ENCODE results near the gene COL6A3.

Gene COL6A3

DNA sequence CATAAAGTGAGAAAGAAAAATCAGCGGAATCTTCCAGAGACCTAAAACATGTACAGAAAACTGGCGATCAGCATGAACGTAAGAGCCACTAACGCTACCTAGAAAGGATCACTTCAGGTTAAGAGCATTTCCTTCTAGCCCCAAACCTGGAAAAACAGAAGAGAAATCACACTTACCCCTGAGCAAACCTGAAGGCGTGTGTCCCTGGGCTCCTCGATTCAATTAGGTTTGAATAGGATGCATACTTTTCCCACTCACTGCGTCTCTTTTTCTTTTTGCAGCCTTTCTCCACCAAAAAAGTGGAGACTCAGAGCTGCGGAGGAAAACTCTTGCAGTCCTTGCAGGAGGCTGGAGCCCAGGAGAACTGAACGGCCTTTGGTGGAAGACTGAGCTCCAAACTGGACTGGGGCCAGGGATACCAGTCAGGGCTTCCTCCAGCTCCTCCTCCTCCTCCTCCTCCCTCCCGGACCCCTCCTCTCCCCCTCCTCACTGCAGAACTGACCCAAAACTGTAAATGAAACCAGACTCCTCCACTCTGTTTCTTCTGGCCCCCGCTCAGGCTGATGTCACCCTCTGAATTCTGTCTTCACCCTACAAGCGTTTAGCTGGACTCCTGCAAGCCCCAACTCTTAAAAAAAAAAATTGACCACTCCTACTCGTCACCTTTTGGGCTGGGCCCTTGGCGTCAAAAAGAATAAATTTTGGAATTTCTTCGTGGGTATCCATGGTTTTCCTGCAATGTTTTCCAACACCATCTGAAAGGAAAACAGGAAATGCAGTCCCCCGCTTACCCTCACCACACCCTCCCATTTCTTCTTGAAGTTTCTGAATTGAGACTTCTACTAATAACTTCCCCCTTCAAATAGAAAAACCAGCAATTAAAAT, at the start of gene COL6A3:
COL6A3 (minus strand) TSS at position 388 of the 885 bp plus-strand sequence. CDS start 17,347 bp downstream, outside the sequence.
- DNase-seq, result no peak

DNA sequence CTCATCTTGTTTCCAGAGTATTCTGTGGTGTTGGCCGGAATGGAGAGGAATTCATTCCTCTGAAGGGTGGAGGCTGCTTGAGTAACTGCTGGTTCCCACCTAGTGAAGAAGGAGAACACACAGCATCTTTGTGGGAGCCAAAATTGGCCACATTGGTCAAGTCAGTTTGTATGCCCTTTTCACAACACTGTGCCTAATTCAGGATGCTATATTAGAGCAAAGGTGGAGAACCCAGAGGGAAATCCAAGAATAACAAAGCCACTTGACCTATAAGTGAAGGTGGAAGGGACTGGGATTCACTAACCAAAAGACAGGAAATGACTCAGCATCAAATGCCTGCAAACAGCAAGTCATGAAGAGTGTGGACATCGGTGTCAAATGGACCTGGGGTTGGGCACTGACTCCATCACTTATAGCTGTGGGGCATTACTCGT, 45.8 kb upstream of the COL6A3 start:
- DNase-seq, result no peak

- no peak for DNase-seq
Observed at GRCh38 chr2:237459226-237459625, 45.3 kb upstream of the COL6A3 start.

DNA sequence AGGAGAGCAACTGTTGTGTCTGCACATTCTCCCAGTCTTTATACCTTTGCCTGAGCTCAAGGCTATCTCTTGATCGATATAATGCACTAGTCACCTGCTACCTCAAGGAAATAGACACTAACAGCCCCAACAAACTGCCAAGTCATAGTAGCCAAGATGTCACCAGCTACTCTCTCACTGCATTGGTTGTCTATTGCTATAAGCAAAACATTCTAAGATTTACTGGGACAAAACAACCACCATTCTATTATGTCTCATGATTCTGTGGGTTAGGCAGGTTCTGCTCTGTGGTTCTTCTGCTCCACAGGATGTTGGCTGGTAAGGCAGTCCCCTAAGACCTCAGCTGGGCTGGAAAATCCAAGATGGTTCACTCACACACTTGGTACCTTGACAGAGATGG, 44.6 kb upstream of the COL6A3 start:
- DNase-seq, result no peak

DNA sequence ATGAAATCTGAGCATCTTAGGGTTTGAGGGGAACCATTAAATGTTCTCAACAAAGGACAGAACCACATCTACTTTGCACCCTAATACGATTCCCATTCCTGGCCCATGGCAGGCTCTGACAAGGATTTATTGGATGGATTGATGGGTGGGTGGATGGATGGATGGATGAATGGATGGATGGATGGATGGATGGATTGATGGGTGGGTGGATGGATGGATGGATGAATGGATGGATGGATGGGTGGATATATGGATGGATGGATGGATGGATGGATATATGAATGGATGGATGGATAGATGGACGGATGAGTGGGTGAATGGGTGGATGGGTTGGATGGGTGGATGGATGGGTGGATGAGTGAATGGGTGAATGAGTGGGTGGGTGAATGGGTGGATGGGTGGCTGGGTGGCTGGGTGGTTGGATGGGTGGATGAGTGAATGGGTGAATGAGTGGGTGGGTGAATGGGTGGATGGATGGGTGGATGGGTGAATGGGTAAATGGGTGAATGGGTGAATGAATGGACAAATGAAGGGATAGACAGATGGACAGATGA, 43.5 kb upstream of the COL6A3 start:
- no peak for DNase-seq

DNA sequence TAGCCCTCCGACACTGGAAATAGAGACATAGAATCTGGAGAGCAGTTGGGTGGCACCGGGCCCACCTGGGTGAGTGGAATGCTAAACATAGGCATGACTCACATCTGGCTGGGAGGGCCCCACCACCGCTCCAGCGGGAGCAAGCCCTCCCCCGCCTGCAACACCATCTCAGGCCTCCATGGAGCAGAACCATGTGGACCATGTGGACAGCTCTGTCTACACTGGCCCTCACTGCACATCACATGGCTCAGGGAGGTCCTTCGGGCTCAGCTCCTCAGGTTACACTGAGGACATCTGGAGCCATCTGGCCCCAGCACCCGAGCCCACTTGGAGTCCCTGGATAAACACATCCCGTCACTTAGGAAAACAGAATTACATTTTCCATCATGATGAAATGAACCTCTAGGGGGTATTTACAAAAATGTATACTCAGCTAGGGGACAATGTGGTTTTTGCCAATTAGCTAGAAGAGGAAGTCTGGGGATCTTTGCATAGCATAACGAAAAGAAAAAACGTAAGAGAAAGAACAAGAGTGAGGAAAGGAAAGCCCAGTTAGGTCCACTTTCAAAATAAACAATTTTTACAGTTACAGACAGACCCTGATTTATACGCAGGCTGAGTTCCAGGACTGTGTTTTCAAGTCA, 42.4 kb upstream of the COL6A3 start:
- DNase-seq, result no peak

DNA sequence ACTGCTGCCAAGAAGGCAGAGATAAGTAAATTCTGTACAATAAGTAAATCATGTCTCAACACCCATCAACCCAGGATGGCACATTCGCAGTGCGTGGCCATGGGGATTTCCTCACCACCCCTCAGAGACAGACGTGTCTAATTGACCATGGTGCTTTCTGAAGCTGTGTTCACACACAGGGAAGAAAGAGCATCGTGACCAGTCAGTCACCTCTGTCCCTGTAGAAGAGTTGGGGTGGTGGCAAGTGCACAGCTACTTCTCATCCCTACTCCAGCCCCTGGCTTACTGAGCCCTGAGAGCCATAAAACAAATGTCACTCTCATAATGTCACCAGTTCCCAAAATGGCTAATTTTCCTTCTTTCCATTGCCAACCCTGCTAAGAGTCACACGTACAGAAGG, 41.8 kb upstream of the COL6A3 start:
- DNase-seq, result no peak

DNA sequence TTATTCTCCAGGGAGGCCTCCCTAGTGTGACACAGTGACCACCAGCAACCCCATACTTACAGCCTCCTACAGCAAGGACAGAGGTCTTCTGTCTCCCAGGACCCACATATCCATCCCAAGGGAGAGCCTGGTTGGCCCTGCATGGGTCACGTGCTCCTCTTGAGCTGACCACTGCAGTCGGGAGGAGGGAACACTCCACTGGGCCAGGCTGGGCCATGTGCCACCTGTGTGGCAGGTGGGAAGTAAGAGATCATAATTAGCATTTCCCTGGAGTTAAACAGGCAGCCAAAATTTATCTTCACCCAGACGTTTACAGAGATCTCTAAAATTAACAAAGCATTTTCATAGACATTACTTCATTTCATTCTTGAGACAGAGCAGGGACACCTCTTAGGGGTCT, 39.7 kb upstream of the COL6A3 start:
- DNase-seq, result no peak

DNA sequence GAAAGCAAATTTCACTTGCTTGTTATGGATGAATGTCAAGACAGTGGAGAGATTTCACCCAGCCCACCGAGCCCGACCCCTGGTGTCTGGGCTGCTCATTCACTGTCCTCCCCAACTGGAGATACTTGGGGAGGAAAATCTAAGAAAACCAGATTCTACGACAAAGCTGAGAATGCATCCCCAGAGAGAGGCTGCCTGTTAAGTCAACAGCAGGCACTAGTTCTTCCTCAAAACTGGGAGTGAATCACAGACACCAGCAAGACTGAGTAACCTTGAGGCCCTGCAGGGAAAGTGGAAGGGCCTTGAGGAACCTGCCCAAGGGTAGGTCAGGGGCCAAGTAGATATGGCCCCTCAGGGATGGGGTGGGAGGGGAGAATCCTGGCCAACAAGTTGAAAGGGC, 38.9 kb upstream of the COL6A3 start:
- DNase-seq, result no peak

DNA sequence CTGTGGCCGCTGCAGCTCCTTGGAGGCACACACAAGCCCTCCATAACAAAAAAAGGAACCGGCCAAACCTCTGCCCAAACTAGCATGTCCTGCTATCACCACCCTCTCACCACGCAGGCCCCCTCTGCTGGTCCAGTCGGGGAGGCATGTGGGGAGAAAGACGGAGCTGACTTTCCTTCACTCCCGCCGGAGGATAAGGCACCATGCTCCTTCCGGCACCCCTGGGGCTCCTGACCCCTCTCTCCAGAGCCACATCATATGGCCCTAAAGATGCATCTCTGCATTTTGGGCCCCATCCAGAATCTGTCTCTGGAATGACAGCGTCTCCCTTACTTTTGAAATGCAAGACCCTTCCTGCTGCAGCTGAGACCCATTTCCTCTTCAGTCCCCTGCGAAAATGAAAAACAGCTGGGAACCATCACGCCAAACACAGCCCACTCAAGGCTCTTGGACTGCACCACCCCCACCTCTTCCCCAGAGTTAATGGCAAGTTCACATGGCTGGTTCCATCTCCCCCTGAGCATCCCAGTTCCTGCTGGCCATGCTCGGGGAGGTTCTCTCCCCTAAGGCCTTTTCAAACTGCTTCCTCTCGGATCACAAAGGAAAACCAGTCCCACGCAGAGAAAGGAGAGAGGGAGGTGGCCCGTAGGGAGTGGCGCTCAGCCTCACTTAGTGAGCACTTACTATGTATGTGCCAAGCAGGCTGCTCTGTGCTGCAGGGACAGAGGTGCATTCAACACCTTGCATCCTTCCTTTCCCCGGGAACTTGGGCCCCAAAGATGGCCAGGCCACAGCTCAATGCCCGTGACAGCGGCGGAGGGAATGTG, 37.9 kb upstream of the COL6A3 start:
- DNase-seq, result no peak

GRCh38 chr2:237450583-237450982, 36.6 kb upstream of the COL6A3 start:
- no peak for DNase-seq

DNA sequence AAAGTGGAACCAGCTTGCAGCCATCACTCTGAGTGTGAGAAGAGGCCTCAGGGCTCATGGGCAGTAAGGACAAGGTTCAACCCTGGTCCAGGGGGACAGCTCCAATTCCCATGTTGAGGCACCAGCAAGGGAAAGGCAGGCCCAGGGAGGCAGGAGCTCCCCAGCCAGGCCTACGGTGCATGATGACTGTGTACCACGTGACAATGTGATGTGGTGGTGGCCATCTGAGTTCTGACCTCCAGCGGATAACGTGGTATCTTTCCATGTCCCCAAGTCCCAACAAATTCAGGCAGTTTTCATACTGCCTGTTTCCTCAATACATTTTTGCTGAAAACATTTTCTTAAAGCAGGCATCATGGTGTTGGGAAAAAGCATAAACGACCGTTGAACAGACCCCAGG, 36.1 kb upstream of the COL6A3 start:
- no peak for DNase-seq

GRCh38 chr2:237449193-237449881, 35.4 kb upstream of the COL6A3 start:
- DNase-seq, result no peak

- no peak for DNase-seq
Observed at GRCh38 chr2:237448626-237449025, 34.7 kb upstream of the COL6A3 start.

DNA sequence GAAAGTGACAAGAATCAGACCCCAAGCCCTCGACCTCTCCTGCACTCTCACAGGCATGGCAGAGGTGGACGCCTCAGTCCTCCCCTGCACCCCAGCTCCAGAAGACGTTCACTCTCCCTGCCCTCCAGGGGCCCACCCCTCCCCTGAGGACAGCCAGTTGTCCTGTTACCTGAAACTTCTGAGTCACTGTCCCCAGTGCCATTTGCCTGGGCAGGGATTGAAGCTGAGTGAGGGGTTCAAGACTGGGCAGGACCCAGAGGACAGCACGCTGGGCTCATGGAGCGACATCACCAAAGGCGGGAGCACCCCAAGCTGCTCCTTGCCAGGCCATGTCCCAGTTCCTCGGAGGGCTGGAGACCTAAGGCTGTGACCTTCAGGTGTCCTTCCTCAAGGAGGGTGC, 34.2 kb upstream of the COL6A3 start:
- no peak for DNase-seq

- no peak for DNase-seq
Observed at GRCh38 chr2:237447496-237447895, 33.5 kb upstream of the COL6A3 start.

- DNase-seq, result no peak
Observed at GRCh38 chr2:237446338-237446665, 32.3 kb upstream of the COL6A3 start.

DNA sequence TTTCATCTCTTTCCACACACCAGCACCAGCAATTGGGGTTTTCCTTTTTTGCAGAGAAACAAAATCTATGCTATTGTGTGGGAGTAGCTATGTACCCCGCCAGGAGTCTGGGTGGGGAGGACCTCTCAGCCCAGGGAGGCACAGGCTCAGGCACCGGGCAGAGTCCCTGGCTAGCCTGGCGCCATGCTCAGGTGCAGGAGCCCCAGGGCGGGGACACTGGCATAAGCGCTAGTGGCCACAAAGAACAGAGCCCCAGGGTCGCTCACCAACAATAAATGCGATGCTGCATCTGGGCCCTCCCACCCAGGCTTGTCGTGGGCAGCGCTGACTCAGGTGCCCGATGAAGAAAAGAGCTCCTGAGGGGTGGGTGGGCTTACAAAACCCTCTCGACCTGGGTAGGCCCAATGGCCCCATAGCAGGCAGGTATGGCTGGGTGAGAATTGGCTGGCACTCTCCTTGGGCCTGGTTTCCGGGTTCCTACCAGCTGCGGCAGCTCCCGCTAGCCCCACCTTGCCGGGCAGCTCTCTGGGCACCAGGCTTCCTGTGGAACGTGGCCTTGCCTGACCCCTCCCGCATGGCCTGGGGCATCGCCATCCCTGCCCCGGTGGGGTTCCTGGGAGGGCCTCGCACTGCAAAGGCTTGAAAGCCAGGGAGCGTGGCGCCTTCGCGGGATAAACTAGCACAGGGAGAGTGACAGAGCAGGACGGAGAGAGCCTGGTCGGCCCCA, 31.8 kb upstream of the COL6A3 start:
- DNase-seq, result no peak

DNA sequence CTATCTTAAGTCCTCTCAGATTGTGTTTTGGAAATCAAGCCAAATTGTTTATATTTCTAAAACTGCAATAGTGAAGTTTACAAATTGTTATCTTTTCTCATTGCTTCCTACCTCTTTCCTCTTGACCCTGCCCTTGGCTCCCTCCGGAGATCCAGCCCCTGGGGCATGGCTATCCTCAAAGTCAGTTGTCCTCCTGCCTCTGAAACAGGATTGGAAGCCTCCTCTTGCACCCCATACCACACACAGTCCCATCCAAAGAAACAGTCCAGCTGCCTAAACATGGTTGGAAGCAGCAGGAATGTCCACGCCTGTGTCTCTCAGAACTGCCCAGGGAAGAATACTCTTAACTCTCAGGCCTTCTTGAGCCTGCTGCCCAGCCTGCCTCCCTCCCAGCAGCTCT, 30.1 kb upstream of the COL6A3 start:
- DNase-seq, result no peak

- DNase-seq, result no peak
Observed at GRCh38 chr2:237441605-237442274, 27.8 kb upstream of the COL6A3 start.

DNA sequence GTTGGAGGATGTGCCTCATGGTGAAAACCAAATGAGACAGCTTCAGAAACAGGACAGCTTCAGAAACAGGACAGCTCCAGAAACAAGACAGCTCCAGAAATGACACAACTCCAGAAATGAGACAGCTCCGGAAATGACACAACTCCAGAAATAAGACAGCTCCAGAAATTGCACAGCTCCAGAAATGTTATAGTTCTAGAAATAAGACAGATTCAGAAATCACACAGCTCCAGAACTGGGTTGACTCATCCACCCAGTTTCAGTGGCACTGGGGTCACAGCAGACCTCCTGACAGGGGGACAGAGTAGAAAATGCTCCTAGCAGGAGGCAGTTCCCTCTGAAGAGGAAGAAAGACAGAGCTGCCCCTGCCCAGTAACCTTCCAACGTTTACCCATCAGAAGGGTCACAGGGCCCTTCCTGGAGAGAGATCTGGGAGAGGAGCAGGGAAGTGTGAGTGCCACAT, 26.9 kb upstream of the COL6A3 start:
- no peak for DNase-seq

Data from NCI-H2081 treated with DMSO at 0.1 percent for 48 hours (cell line).